Esophagus muscularis mucosa (tissue), 4 donors: ENCODE results near the gene CSDE1.

ENCODE experiments used
- EP300 ChIP-seq: sonication (generic); formaldehyde crosslinking; IDR thresholded peaks from one replicate; pipeline ENCODE4 v1.6.1; 2017; ENCODE audit warnings: antibody characterized with exemption
- POLR2A ChIP-seq: fragments of 450-650 bp; IDR thresholded peaks from one replicate; pipeline ENCODE4 v1.6.1; 2017; ENCODE audit warnings: antibody characterized with exemption, moderate library complexity, mild to moderate bottlenecking, low read depth
- POLR2AphosphoS5 ChIP-seq, 2 donors: sonication (generic); formaldehyde crosslinking; IDR thresholded peaks; one replicate each; pipeline ENCODE4 v1.6.1; 2017; ENCODE audit warnings: antibody characterized with exemption in 2 of 2
- TF ChIP-seq, protein P1 (sequence below), 3 experiments: fragments of 200-600 bp in 2 of 3; fragments of 450-650 bp in 1 of 3; sonication (generic) in 2 of 3; IDR thresholded peaks; one replicate each; pipeline ENCODE4 v1.5.1; 2017 to 2019; ENCODE audit warnings: antibody characterized with exemption in 3 of 3, mild to moderate bottlenecking in 2 of 3, moderate library complexity in 1 of 3

DNA sequence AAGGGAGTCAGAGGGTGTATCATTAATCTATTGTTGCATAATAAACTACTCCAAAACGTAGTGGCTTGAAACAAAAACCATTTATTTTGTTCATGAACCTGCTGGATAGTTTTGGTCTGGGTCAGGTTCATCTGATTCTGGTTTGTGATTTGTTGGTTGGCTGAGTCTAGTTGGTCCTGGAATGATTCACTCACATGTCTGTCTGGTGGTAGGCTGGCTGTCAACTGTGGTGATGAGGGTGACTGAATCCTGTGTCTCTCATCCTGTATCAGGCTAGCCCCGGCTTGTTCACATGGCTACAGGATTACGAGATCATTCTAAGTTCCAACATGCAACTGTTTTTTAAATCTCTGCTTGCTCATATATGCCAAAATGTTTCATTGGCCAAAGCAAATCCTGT is 45.2 kb upstream of the CSDE1 start:
- TF ChIP-seq POLR2A (no peak), POLR2AphosphoS5 (IDR thresholded peaks at IDR 0.05) (no peak), EP300 (no peak)
- TF ChIP-seq, protein P1, sequence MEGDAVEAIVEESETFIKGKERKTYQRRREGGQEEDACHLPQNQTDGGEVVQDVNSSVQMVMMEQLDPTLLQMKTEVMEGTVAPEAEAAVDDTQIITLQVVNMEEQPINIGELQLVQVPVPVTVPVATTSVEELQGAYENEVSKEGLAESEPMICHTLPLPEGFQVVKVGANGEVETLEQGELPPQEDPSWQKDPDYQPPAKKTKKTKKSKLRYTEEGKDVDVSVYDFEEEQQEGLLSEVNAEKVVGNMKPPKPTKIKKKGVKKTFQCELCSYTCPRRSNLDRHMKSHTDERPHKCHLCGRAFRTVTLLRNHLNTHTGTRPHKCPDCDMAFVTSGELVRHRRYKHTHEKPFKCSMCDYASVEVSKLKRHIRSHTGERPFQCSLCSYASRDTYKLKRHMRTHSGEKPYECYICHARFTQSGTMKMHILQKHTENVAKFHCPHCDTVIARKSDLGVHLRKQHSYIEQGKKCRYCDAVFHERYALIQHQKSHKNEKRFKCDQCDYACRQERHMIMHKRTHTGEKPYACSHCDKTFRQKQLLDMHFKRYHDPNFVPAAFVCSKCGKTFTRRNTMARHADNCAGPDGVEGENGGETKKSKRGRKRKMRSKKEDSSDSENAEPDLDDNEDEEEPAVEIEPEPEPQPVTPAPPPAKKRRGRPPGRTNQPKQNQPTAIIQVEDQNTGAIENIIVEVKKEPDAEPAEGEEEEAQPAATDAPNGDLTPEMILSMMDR (IDR thresholded peaks at IDR 0.05) = no peak
